GM10248 (cell line): Measurements from ENCODE around the gene CKB.

ENCODE experiments used
- CTCF ChIA-PET: fragments of 300-600 bp; sonication (Branson Sonifier 250); formaldehyde crosslinking; extraction: SDS; loops from one replicate; lab custom pipeline; 2021; ENCODE audit warnings: antibody characterized with exemption; lab: Yijun Ruan, JAX
- POLR2A ChIA-PET: fragments of 350-650 bp; sonication (Branson Sonifier 250); formaldehyde crosslinking; extraction: SDS; loops from one replicate; lab custom pipeline; 2020; ENCODE audit warnings: antibody characterized with exemption; lab: Yijun Ruan, JAX
- DNase-seq: peaks from one replicate; pipeline ENCODE4 v3.0.0; 2012; ENCODE audit errors: extremely low spot score
- CTCF ChIP-seq: IDR thresholded peaks from 2 replicates; pipeline ENCODE4 v1.5.1; 2012; ENCODE audit warnings: mild to moderate bottlenecking, low read depth; ENCODE audit errors: extremely low read depth, missing control alignments, control extremely low read depth

The CKB gene

GRCh38 chr14:103539056-103539825 is 16.6 kb upstream of the CKB start:
- peak; percentile 5 for TF ChIP-seq CTCF
- no peak for DNase-seq
- ChIA-PET CTCF (interaction anchor here (0.9 to 4.2 kb wide), 3 partner anchors 8 to 21 kb away, joined by 3 to 19 read pairs (median 17); no protein-coding TSS in a partner anchor), POLR2A (interaction anchor here (0.6 kb wide), 1 partner anchor 17 kb away, joined by 3 read pairs; no protein-coding TSS in a partner anchor)

- ChIA-PET POLR2A (no interaction called here), CTCF (interaction anchor here (0.9 to 4.2 kb wide), 3 partner anchors 8 to 20 kb away, joined by 3 to 19 read pairs (median 17); no protein-coding TSS in a partner anchor)
- DNase-seq: no peak
- TF ChIP-seq CTCF: no peak
These were observed 15.8 kb upstream of the CKB start for GRCh38 chr14:103538291-103539055.

GRCh38 chr14:103537175-103537990 is 14.8 kb upstream of the CKB start:
- no peak for TF ChIP-seq CTCF
- POLR2A ChIA-PET: no interaction called here
- CTCF ChIA-PET: interaction anchor here (1.3 to 4.2 kb wide), 3 partner anchors 10 to 19 kb away, joined by 3 to 19 read pairs (median 17); no protein-coding TSS in a partner anchor
- no peak for DNase-seq

- no peak for TF ChIP-seq CTCF
- POLR2A ChIA-PET: no interaction called here
- no peak for DNase-seq
- CTCF ChIA-PET: interaction anchor here (1.1 to 4.2 kb wide), 5 partner anchors 10 to 28 kb away, joined by 3 to 19 read pairs (median 12); no protein-coding TSS in a partner anchor
These were observed 14.1 kb upstream of the CKB start for GRCh38 chr14:103536693-103537092.

GRCh38 chr14:103535891-103536565 is 13.4 kb upstream of the CKB start:
- CTCF ChIA-PET: interaction anchor here (1.1 to 4.2 kb wide), 5 partner anchors 11 to 28 kb away, joined by 3 to 19 read pairs (median 4); no protein-coding TSS in a partner anchor
- POLR2A ChIA-PET: no interaction called here
- TF ChIP-seq CTCF: no peak
- DNase-seq: no peak
